Measurements from ENCODE around the gene SYNJ2. TPM values are rescaled to one million over a fixed set of nuclear protein-coding genes. Genes with fewer than 3 reads are reported as not detected.

SYNJ2 gene
- polyA plus RNA-seq, 1 donor from 2014 or later, result 0.12 TPM

DNA sequence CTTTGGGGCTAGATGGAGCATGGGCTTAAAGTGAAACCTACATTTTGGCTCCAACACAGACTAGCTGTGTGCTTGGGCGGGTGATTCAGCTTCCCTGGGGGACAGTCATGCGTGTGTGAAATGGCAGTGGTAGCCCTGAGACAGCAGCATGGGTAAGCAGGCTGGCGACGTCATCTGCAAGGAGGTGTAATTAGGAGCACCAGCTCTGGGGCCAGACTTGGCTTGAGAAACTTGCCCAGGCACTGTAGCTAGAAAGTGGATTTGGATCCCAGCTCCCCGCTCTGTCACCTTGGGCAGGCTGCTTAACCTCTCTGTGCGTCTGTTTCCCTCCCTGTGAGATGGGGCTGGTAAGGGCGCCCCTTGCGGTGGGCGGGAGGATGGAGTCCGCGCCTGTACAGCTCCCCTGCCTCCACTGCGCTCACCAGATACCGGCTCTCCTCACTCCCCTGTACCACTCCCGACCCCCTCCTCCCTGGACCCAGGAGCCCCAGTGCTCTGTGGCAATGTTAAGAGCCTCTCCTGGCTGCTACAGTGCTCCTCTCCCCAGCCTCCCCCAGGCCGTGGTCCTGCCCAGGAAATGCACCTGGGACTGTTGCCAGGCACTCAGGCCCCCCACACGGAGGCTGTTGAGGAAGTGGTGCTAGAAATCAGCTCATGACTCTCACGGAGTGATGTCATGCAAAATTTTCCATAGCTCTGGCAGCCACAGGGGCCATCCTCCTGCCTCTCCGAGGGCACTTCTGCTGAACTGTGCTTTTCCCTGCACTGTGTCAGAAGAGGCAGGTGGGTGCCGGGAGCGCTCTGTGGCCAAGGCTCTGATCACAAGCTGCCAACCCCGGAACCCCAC is 44.6 kb downstream of the SYNJ2 start:
- Histone ChIP-seq H3K9me2 (ENCODE audit: insufficient read depth, low read length) (no peaks in the 10 kb centered on the region), H3K9ac (ENCODE audit: low read length) (no peak overlapping the region), H3K79me2 (replicated peaks; ENCODE audit: insufficient read depth, low read length) (no peaks in the 10 kb centered on the region)

DNA sequence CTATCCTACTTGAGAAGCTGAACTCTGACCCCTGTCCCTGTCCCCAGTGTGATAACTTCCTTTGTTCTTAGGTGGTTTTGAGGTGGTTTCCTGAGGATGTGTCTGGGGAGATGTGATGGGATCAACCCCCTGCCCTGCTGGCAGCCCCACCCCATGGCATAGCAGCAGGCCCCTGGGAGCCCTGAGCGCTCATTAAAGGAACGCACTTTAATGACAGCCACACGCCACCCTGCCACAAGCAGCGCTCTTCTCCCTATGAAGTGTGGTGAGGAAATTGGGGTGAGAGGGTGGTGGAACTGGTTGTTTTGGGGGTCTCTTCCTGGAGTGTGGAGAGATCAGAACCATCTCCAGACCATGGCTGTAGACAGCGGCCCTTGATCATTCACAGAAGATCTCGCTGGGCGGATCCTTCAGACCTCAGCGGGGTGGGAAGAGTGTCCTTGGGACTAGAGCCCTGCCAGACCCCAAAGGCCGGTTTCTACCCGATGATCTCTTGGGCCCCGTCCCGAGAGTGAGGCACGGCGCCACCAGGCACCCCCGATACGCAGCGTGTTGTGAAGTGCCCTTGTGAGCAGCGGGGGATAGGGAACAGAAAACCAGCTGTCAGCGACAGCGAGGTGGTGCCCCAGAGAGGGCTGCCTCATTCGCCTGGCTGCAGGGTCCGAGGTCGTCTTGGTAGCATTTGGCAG is 45.4 kb downstream of the SYNJ2 start:
- Histone ChIP-seq H2AFZ (ENCODE audit: low read depth, low read length) (no peak overlapping the region), H3K4me2 (ENCODE audit: low read length) (no peak overlapping the region), H3K36me3 (ENCODE audit: insufficient read depth, low read length) (no peaks in the 10 kb centered on the region), H3K9me2 (ENCODE audit: insufficient read depth, low read length) (no peaks in the 10 kb centered on the region), H3K27ac (ENCODE audit: low read length) (no peak overlapping the region), H3K9ac (ENCODE audit: low read length) (no peak overlapping the region), H3K27me3 (ENCODE audit: insufficient read depth, low read depth, low read length) (no peaks in the 10 kb centered on the region), H3K9me3 (ENCODE audit: low read length) (no peaks in the 10 kb centered on the region), H4K20me1 (ENCODE audit: insufficient read depth) (no peaks in the 10 kb centered on the region), H3K4me3 (ENCODE audit: low read length) (no peak overlapping the region), H3F3A (ENCODE audit: insufficient read depth, low read length, poor library complexity, severe bottlenecking) (no peaks in the 10 kb centered on the region), H3K79me2 (replicated peaks; ENCODE audit: insufficient read depth, low read length) (no peaks in the 10 kb centered on the region)
- TF ChIP-seq EP300 (conservative IDR thresholded peaks at IDR 0.05; ENCODE audit: poor library complexity, severe bottlenecking) (no peak), MXI1 (conservative IDR thresholded peaks at IDR 0.05; ENCODE audit: poor library complexity, severe bottlenecking) (no peak), RAD21 (conservative IDR thresholded peaks at IDR 0.05) (no peak), TAF1 (IDR thresholded peaks at IDR 0.05; ENCODE audit: low read depth) (no peak), EZH2 (IDR thresholded peaks at IDR 0.05; ENCODE audit: borderline replicate concordance, insufficient read depth, low read length, poor library complexity, severe bottlenecking) (no peak), SMC3 (conservative IDR thresholded peaks at IDR 0.05; ENCODE audit: poor library complexity) (no peak)
- TF ChIP-seq, protein P1, sequence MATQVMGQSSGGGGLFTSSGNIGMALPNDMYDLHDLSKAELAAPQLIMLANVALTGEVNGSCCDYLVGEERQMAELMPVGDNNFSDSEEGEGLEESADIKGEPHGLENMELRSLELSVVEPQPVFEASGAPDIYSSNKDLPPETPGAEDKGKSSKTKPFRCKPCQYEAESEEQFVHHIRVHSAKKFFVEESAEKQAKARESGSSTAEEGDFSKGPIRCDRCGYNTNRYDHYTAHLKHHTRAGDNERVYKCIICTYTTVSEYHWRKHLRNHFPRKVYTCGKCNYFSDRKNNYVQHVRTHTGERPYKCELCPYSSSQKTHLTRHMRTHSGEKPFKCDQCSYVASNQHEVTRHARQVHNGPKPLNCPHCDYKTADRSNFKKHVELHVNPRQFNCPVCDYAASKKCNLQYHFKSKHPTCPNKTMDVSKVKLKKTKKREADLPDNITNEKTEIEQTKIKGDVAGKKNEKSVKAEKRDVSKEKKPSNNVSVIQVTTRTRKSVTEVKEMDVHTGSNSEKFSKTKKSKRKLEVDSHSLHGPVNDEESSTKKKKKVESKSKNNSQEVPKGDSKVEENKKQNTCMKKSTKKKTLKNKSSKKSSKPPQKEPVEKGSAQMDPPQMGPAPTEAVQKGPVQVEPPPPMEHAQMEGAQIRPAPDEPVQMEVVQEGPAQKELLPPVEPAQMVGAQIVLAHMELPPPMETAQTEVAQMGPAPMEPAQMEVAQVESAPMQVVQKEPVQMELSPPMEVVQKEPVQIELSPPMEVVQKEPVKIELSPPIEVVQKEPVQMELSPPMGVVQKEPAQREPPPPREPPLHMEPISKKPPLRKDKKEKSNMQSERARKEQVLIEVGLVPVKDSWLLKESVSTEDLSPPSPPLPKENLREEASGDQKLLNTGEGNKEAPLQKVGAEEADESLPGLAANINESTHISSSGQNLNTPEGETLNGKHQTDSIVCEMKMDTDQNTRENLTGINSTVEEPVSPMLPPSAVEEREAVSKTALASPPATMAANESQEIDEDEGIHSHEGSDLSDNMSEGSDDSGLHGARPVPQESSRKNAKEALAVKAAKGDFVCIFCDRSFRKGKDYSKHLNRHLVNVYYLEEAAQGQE (IDR thresholded peaks at IDR 0.05; ENCODE audit: borderline replicate concordance), result no peak

More for the DNA sequence above, 44.6 kb downstream of the SYNJ2 start:
- H3K27me3 ChIP-seq (ENCODE audit: insufficient read depth, low read depth, low read length), result no peaks in the 10 kb centered on the region
- TF ChIP-seq MXI1 (conservative IDR thresholded peaks at IDR 0.05; ENCODE audit: poor library complexity, severe bottlenecking), result no peak
- no peak for TF ChIP-seq EZH2 (IDR thresholded peaks at IDR 0.05; ENCODE audit: borderline replicate concordance, insufficient read depth, low read length, poor library complexity, severe bottlenecking)
- TF ChIP-seq SMC3 (conservative IDR thresholded peaks at IDR 0.05; ENCODE audit: poor library complexity), result no peak
- no peak for TF ChIP-seq EP300 (conservative IDR thresholded peaks at IDR 0.05; ENCODE audit: poor library complexity, severe bottlenecking)
- TF ChIP-seq, protein P2, sequence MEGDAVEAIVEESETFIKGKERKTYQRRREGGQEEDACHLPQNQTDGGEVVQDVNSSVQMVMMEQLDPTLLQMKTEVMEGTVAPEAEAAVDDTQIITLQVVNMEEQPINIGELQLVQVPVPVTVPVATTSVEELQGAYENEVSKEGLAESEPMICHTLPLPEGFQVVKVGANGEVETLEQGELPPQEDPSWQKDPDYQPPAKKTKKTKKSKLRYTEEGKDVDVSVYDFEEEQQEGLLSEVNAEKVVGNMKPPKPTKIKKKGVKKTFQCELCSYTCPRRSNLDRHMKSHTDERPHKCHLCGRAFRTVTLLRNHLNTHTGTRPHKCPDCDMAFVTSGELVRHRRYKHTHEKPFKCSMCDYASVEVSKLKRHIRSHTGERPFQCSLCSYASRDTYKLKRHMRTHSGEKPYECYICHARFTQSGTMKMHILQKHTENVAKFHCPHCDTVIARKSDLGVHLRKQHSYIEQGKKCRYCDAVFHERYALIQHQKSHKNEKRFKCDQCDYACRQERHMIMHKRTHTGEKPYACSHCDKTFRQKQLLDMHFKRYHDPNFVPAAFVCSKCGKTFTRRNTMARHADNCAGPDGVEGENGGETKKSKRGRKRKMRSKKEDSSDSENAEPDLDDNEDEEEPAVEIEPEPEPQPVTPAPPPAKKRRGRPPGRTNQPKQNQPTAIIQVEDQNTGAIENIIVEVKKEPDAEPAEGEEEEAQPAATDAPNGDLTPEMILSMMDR (IDR thresholded peaks at IDR 0.05; ENCODE audit: poor library complexity, severe bottlenecking), result no peak
- no peak for TF ChIP-seq POLR2AphosphoS5 (IDR thresholded peaks at IDR 0.05)
- no peak for TF ChIP-seq TAF1 (IDR thresholded peaks at IDR 0.05; ENCODE audit: low read depth)
- no peak for TF ChIP-seq RAD21 (conservative IDR thresholded peaks at IDR 0.05)
- TF ChIP-seq, protein P1 (IDR thresholded peaks at IDR 0.05; ENCODE audit: borderline replicate concordance), result no peak
- H4K20me1 ChIP-seq (ENCODE audit: insufficient read depth), result no peaks in the 10 kb centered on the region
- H2AFZ ChIP-seq (ENCODE audit: low read depth, low read length), result no peak overlapping the region
- H3K4me3 ChIP-seq (ENCODE audit: low read length), result no peak overlapping the region
- H3F3A ChIP-seq (ENCODE audit: insufficient read depth, low read length, poor library complexity, severe bottlenecking), result no peaks in the 10 kb centered on the region
- no peaks in the 10 kb centered on the region for H3K9me3 ChIP-seq (ENCODE audit: low read length)
- no peaks in the 10 kb centered on the region for H3K36me3 ChIP-seq (ENCODE audit: insufficient read depth, low read length)
- H3K27ac ChIP-seq (ENCODE audit: low read length), result no peak overlapping the region
- no peak overlapping the region for H3K4me2 ChIP-seq (ENCODE audit: low read length)

Data from neural cell (in vitro differentiated cells).